Measurements from ENCODE around the gene POU5F1. TPM values are rescaled to one million over a fixed set of nuclear protein-coding genes. Genes with fewer than 3 reads are reported as not detected.

POU5F1 gene
- total and polyA plus RNA-seq, 7 experiments from 2014 or later: 0.18 to 0.46 TPM; not detected in 5

DNA sequence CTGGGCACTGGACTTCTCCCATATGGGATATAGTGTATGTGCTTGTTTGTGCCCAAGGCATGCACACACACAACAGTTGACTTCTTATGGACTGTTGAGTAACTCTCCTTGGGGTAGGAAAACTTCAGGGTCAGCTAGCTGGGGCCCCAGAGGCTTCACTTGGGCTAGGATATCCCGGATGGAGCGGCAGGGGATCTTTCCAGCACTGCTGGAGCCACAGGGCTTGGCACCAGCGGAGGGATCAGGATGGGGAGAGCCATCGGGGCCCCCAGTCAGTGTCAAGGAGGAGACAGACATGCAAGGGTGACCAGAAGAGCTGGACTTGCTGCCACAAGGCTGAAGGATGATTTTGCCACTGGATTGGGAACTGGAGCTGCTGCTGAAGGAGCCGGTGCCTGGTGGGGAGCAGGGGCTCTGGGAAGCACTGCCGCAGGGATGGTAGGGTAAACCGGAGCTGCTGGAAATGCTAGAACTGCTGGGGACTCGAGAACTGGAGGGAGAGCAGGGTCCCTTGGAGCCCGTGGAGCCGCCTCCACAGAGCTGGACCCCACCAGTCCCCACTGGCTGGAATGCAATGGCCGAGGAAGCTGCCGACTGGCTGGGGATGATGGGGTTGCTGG is 54.4 kb downstream of the POU5F1 start:
- ChIA-PET CTCF (interaction anchor here (0.6 to 5.3 kb wide), 15 partner anchors 10 to 353 kb away, joined by 3 to 27 read pairs (median 4); no protein-coding TSS in a partner anchor), POLR2A (interaction anchor here (1.2 to 2.6 kb wide), 2 partner anchors 20 to 22 kb away, joined by 4 to 11 read pairs; no protein-coding TSS in a partner anchor)
- H3K9me3 Mint-ChIP-seq: no peaks in the 10 kb centered on the region
- no peaks in the 10 kb centered on the region for H3K36me3 ChIP-seq (ENCODE audit: control insufficient read depth in 2 of 3, insufficient read depth in 3 of 3, low read length in 3 of 3)
- H3K27me3 ChIP-seq (ENCODE audit: control insufficient read depth in 2 of 2, insufficient read depth in 2 of 2, low read length in 2 of 2): no peaks in the 10 kb centered on the region
- H3K36me3 Mint-ChIP-seq: no peaks in the 10 kb centered on the region
- intact Hi-C loops (cut with micrococcal nuclease): loop anchor here in 1 of 2 donors (1.0 kb wide), 5 partner anchors 22 to 201 kb away; no protein-coding TSS in a partner anchor
- H3K4me1 Mint-ChIP-seq: peaks cover 0 to 12% (median 5%) of the 10 kb centered on the region in 7 donors
- H3K4me1 ChIP-seq (ENCODE audit: control insufficient read depth in 2 of 2, insufficient read depth in 2 of 2, low read length in 2 of 2): no peaks in the 10 kb centered on the region
- no peak for DNase-seq
- ATAC-seq: no peak
- H3K27me3 Mint-ChIP-seq: peaks cover 0 to 19% (median 9%) of the 10 kb centered on the region in 5 donors
- no peak overlapping the region for H3K27ac ChIP-seq (ENCODE audit: low read depth, low read length)
- no peaks in the 10 kb centered on the region for H3K9me3 ChIP-seq (ENCODE audit: control insufficient read depth in 2 of 3, low read length in 3 of 3)
- peak overlapping the region in 1 of 9 donors; percentile 76 for H3K27ac Mint-ChIP-seq
- H3K4me3 Mint-ChIP-seq: no peak overlapping the region
- H3K4me3 ChIP-seq (ENCODE audit: low read length): no peak overlapping the region

GRCh38 chr6:31114970-31115849 is 55.3 kb downstream of the POU5F1 start:
- POLR2A ChIA-PET: interaction anchor here (0.7 to 2.6 kb wide), 5 partner anchors 12 to 1482 kb away, joined by 3 to 11 read pairs (median 4); no protein-coding TSS in a partner anchor
- no peak for ATAC-seq
- H3K4me3 Mint-ChIP-seq: peak overlapping the region in 2 of 10 donors; percentile 28 to 46

DNA sequence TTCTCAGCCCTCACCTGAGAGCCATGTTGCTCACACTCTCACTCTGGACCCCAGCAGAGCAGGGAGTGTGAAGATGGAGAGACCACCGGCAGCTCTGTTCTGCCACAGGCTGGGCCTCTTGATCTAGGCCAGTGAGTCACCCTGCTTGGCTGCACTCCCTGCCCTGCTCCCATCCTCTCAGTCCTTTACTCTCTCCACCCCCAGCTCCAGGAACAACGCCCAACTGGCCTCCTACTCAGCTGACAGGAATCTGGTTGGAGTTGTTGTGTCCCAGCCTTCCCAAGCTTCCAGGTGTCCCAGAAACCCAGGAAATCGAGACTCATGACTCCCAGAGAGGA is 56.0 kb downstream of the POU5F1 start, which contains the start of gene PSORS1C1:
TSS of gene PSORS1C1 (plus strand) at position 260 of the 338 bp plus-strand sequence. CDS start 14,833 bp downstream, outside the sequence.
- no peaks in the 10 kb centered on the region for H3K9me3 Mint-ChIP-seq
- no peak within 1 kb of the TSS for H3K27ac ChIP-seq (ENCODE audit: low read depth, low read length)
- peak within 1 kb of the TSS in 2 of 9 donors; percentile 32 to 76 for H3K27ac Mint-ChIP-seq
- ATAC-seq (no peak), DNase-seq (no peak)
- H3K4me3 ChIP-seq (ENCODE audit: low read length): no peak within 1 kb of the TSS
- no peaks in the 10 kb centered on the region for H3K36me3 ChIP-seq (ENCODE audit: control insufficient read depth in 2 of 3, insufficient read depth in 3 of 3, low read length in 3 of 3)
- H3K4me1 Mint-ChIP-seq: peaks cover 0 to 19% (median 5%) of the 10 kb centered on the region in 7 donors
- ChIA-PET POLR2A (interaction anchor here (0.7 to 2.6 kb wide), 4 partner anchors 11 to 1481 kb away, joined by 3 to 11 read pairs (median 4); no protein-coding TSS in a partner anchor), CTCF (interaction anchor here (0.7 to 5.3 kb wide), 10 partner anchors 12 to 284 kb away, joined by 3 to 27 read pairs (median 4); no protein-coding TSS in a partner anchor)
- intact Hi-C loops (cut with micrococcal nuclease): no loop called here
- H3K27me3 Mint-ChIP-seq: peaks cover 4 to 28% (median 9%) of the 10 kb centered on the region in 5 donors
- no peaks in the 10 kb centered on the region for H3K9me3 ChIP-seq (ENCODE audit: control insufficient read depth in 2 of 3, low read length in 3 of 3)
- H3K27me3 ChIP-seq (ENCODE audit: control insufficient read depth in 2 of 2, insufficient read depth in 2 of 2, low read length in 2 of 2): no peaks in the 10 kb centered on the region
- no peaks in the 10 kb centered on the region for H3K4me1 ChIP-seq (ENCODE audit: control insufficient read depth in 2 of 2, insufficient read depth in 2 of 2, low read length in 2 of 2)
- H3K36me3 Mint-ChIP-seq: no peaks in the 10 kb centered on the region
- peak within 1 kb of the TSS in 2 of 10 donors; percentile 28 to 46 for H3K4me3 Mint-ChIP-seq

More at GRCh38 chr6:31114970-31115849, 55.3 kb downstream of the POU5F1 start:
- DNase-seq: peak in 3 of 9 donors; percentile 23 to 45 (median 23)
- peak overlapping the region in 2 of 9 donors; percentile 32 to 76 for H3K27ac Mint-ChIP-seq
- peaks cover 0 to 24% (median 9%) of the 10 kb centered on the region in 5 donors for H3K27me3 Mint-ChIP-seq
- Histone ChIP-seq H3K27me3 (ENCODE audit: control insufficient read depth in 2 of 2, insufficient read depth in 2 of 2, low read length in 2 of 2) (no peaks in the 10 kb centered on the region), H3K27ac (ENCODE audit: low read depth, low read length) (no peak overlapping the region), H3K36me3 (ENCODE audit: control insufficient read depth in 2 of 3, insufficient read depth in 3 of 3, low read length in 3 of 3) (no peaks in the 10 kb centered on the region), H3K4me3 (ENCODE audit: low read length) (no peak overlapping the region), H3K9me3 (ENCODE audit: control insufficient read depth in 2 of 3, low read length in 3 of 3) (no peaks in the 10 kb centered on the region), H3K4me1 (ENCODE audit: control insufficient read depth in 2 of 2, insufficient read depth in 2 of 2, low read length in 2 of 2) (no peaks in the 10 kb centered on the region)
- no peaks in the 10 kb centered on the region for H3K9me3 Mint-ChIP-seq
- intact Hi-C loops (cut with micrococcal nuclease): loop anchor here in 1 of 2 donors (1.0 kb wide), 5 partner anchors 21 to 200 kb away; no protein-coding TSS in a partner anchor
- peaks cover 0 to 12% (median 5%) of the 10 kb centered on the region in 7 donors for H3K4me1 Mint-ChIP-seq
- no peaks in the 10 kb centered on the region for H3K36me3 Mint-ChIP-seq
- CTCF ChIA-PET: interaction anchor here (0.6 to 5.3 kb wide), 14 partner anchors 11 to 353 kb away, joined by 3 to 27 read pairs (median 4); no protein-coding TSS in a partner anchor

Other genes with a start within 250 kb of the POU5F1 start
- gene SFTA2, start 238.5 kb downstream of the POU5F1 start, total RNA-seq: not detected
- under 1 TPM in 1 of 2 donors, not detected in 1; 0.34 TPM for gene SFTA2, start 238.5 kb downstream of the POU5F1 start, polyA plus RNA-seq
- not detected for gene MUCL3, start 229.7 kb downstream of the POU5F1 start, total RNA-seq
- not detected for gene MUCL3, start 229.7 kb downstream of the POU5F1 start, polyA plus RNA-seq
- gene MUC21, start 187.0 kb downstream of the POU5F1 start, total RNA-seq: not detected
- gene MUC21, start 187.0 kb downstream of the POU5F1 start, polyA plus RNA-seq: not detected
- gene MUC22, start 160.2 kb downstream of the POU5F1 start, total RNA-seq: not detected
- gene MUC22, start 160.2 kb downstream of the POU5F1 start, polyA plus RNA-seq: not detected
- gene C6orf15, start 58.1 kb downstream of the POU5F1 start, total RNA-seq: not detected
- not detected for gene C6orf15, start 58.1 kb downstream of the POU5F1 start, polyA plus RNA-seq
- gene PSORS1C1, start 55.9 kb downstream of the POU5F1 start, total RNA-seq: not detected
- not detected for gene PSORS1C1, start 55.9 kb downstream of the POU5F1 start, polyA plus RNA-seq
- gene CDSN, start 50.2 kb downstream of the POU5F1 start, total RNA-seq: not detected
- gene CDSN, start 50.2 kb downstream of the POU5F1 start, polyA plus RNA-seq: not detected
- not detected for gene PSORS1C2, start 31.6 kb downstream of the POU5F1 start, total RNA-seq
- gene PSORS1C2, start 31.6 kb downstream of the POU5F1 start, polyA plus RNA-seq: not detected
- gene CCHCR1, start 12.9 kb downstream of the POU5F1 start, total RNA-seq: 10 to 100 TPM; 20.1 to 46.4 (median 35.5) TPM
- 10 to 100 TPM in 1 of 2 donors, 1 to 10 TPM in 1; 6.9 to 11.1 TPM for gene CCHCR1, start 12.9 kb downstream of the POU5F1 start, polyA plus RNA-seq
- gene TCF19, start 12.1 kb downstream of the POU5F1 start, total RNA-seq: 10 to 100 TPM in 1 of 5 experiments, 1 to 10 TPM in 4; 4.3 to 78.9 (median 9.4) TPM
- gene TCF19, start 12.1 kb downstream of the POU5F1 start, polyA plus RNA-seq: 1 to 10 TPM; 9.4 to 9.7 TPM
- 1,000 to 10,000 TPM; 1,349 to 2,513 (median 1,489) TPM for gene HLA-C, start 101.4 kb upstream of the POU5F1 start, total RNA-seq
- gene HLA-C, start 101.4 kb upstream of the POU5F1 start, polyA plus RNA-seq: 1,000 to 10,000 TPM; 2,614 to 2,874 TPM
- gene HLA-B, start 186.5 kb upstream of the POU5F1 start, total RNA-seq: 1,000 to 10,000 TPM; 5,136 to 7,364 (median 5,516) TPM
- 1,000 to 10,000 TPM; 5,467 to 7,459 TPM for gene HLA-B, start 186.5 kb upstream of the POU5F1 start, polyA plus RNA-seq
- 10 to 100 TPM; 12.1 to 17.4 (median 15.2) TPM for gene MICA, start 232.9 kb upstream of the POU5F1 start, total RNA-seq
- gene MICA, start 232.9 kb upstream of the POU5F1 start, polyA plus RNA-seq: 1 to 10 TPM; 4.3 to 8.4 TPM

All from naive thymus-derived CD4-positive, alpha-beta T cell (primary cell).